ENCODE results near the gene SLC5A10.

Gene SLC5A10

DNA sequence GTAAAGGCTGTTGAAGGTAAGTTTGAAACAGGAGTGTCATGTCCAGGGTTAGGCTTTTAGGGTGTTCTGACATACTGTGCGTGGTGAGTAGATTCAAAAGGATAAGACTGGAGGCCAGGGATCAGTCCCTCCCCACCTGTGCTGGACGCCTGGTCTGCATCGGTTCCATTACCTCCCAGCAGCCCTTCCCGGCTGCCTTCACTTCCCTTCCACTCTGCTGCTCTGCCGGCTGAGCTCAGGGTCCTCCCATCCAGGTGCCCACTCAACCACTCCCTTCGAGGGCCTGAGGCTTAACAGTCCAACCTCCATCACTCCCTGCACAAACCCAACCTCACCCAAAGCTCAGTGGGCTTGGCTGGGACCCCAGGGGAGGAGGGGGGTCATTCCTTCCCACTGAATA, 4.1 kb upstream of the SLC5A10 start:
- DNase-seq (ENCODE audit: low spot score): no peak
- no peak for TF ChIP-seq CTCF (IDR thresholded peaks at IDR 0.05; ENCODE audit: extremely low read depth, missing control alignments)

- no peak for DNase-seq (ENCODE audit: low spot score)
Observed at GRCh38 chr17:18948476-18949006, 3.4 kb upstream of the SLC5A10 start.

DNA sequence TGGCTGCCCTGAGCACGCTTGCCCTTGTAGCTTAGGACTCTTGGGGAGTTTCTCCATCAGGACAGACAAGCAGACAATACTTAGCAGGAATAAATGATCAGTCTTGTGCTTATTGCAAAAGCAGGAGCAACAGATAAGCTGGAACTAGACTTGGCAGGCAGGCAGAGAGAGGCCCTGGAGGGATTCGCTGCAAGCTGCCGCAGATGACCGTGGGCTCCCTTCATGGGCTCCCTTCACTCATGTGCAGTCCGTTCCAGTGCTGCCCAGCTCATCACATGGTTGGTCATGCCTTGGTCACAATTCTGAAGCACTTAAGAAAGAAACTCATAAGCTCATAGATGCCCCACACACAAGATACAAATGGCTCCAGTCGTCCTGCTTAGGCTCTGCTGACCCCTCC, 2.4 kb upstream of the SLC5A10 start:
- no peak for DNase-seq (ENCODE audit: low spot score)
- no peak for TF ChIP-seq CTCF (IDR thresholded peaks at IDR 0.05; ENCODE audit: extremely low read depth, missing control alignments)

More at GRCh38 chr17:18948476-18949006, 3.4 kb upstream of the SLC5A10 start:
- no peak for TF ChIP-seq CTCF (IDR thresholded peaks at IDR 0.05; ENCODE audit: extremely low read depth, missing control alignments)

DNA sequence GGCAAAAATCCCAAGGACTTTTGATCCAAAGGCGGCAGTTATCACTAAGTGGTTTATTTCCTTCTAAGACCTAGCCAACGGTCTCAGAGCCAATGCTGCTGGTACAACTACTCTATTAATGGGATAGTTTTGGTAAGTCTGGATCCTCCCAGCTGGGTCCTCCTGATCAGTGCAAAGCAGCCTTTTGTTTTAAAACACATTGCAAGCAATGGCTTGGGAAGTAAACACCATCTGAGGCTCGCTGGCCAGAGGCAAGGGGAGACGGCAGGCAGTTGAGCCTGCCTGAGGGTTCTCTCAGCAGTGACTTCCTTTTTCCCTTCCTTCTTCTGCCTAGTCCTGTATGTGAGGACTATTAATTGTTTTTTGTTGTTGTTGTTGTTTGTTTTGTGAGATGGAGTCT, 1.6 kb upstream of the SLC5A10 start:
- no peak for TF ChIP-seq CTCF (IDR thresholded peaks at IDR 0.05; ENCODE audit: extremely low read depth, missing control alignments)
- DNase-seq (ENCODE audit: low spot score): no peak

DNA sequence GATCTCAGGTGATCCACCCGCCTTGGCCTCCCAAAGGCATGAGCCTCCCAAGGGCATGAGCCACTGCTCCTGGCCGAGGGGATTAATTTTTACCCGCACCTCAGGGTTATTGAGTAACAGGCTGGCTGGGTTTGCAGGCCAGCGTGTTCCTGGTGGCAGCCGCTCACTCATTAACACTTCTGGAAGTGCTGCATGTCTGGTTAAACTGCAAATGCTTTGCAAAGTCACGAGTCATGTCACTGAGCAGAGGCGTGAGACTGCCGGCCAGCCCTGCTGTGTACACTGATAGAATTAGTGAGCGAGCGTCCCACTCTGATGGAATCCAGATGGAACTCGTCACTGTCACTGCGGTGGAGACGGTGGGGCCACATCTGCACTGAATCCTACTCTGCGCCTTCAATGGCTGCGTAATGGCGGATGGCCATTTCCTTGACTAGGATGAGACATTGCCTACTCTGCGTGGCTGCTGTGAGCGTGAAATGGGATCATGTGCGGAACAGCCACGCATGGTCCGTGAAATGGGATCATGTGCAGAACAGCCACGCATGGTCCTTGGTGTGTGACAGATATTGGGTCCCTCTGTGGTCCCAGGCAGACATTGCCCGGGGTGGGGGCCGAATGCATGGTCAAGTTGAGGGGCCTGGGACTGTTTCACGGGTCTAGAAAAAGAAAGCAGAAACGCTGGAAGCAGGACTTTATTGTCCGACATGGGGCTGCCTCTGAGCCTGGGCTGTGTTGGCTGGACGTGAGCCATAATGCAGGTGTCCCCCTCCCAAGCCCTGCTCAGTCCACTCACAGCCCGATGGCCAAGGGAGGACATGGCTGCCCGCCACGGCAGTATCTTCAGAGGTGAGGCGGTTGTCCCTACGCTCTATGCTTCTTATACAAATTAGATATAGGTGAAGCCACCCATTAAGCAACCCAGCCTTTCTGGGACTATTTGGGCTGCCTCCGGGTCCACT, 740 bp upstream of the SLC5A10 start:
- TF ChIP-seq CTCF (IDR thresholded peaks at IDR 0.05; ENCODE audit: extremely low read depth, missing control alignments): no peak
- DNase-seq (ENCODE audit: low spot score): no peak

DNA sequence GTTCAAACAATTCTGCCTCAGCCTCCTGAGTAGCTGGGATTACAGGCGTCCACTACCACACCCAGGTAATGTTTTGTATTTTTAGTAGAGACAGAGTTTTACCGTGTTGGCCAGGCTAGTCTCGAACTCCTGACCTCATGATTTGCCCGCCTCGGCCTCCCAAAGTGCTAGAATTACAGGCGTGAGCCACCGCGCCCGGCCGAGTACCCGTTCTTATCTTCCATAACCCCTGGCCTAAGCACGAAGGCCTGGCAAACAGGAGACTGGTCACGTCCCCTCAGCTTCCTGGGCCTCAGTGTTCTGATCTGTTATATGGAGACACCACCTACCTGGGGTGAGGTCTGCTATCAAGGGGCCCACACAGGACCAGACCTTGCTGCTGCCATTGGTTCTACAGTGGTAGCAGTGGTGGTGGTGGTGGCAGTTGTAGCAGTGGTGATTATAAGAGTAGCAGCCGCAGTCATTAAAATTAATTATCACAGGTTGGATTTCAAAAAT, 1.3 kb downstream of the SLC5A10 start:
- no peak for DNase-seq (ENCODE audit: low spot score)
- TF ChIP-seq CTCF (IDR thresholded peaks at IDR 0.05; ENCODE audit: extremely low read depth, missing control alignments): no peak

DNA sequence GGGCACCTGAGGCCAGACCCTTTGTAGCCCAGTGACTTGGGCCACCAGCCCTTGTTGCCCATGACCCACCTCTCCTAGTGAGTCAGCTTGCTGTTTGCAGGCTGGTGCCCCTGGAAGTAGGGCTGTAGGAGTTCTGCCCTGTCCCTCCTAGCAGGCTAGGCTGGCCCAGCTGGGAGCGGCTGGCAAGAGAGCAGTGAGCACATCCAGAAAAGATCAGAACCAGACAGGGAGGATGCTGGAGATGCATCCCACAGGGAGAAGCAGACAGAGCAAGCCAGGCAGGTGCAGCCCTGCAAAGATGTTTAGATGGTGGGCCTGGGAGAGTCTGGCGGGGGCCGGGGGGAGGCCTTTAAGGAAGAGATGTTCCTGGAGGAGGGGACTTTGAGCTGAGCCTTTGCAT, 2.4 kb downstream of the SLC5A10 start:
- no peak for DNase-seq (ENCODE audit: low spot score)
- TF ChIP-seq CTCF (IDR thresholded peaks at IDR 0.05; ENCODE audit: extremely low read depth, missing control alignments): no peak

All from GM20000 (cell line).